Psoas muscle (tissue), 8 donors: ENCODE results near the gene SMARCAL1. TPM values are rescaled to one million over a fixed set of nuclear protein-coding genes. Genes with fewer than 3 reads are reported as not detected.
A peak's percentile ranks its signal among the peaks of the same experiment; 100 is the strongest.

Experiments
- ATAC-seq, 4 donors: fragments of 200-7000 bp; cut with Tn5 transposase; one replicate each; pipeline ENCODE4 v1.9.1; 2020; ENCODE audit warnings: moderate library complexity in 3 of 4, mild to moderate bottlenecking in 2 of 4
- DNase-seq, 2 donors: peaks; one replicate each; pipeline ENCODE4 v3.0.0-alpha.2; 2020
- H3K27ac ChIP-seq: fragments of 200-600 bp; one replicate; pipeline ENCODE4 v1.8.0; 2022
- H3K27me3 ChIP-seq, 3 donors: fragments of 200-600 bp in 1 of 3; one replicate each; pipeline versions ENCODE4 v1.6.1 to v1.8.0; 2013 to 2022; ENCODE audit warnings: low read length in 2 of 3, mild to moderate bottlenecking in 2 of 3, moderate library complexity in 1 of 3; ENCODE audit not compliant: insufficient read depth in 3 of 3
- H3K36me3 ChIP-seq, 2 donors: fragments of 200-600 bp in 1 of 2; one replicate each; pipeline versions ENCODE4 v1.6.1 to v1.8.0; 2013 to 2022; ENCODE audit warnings: low read depth in 1 of 2, mild to moderate bottlenecking in 1 of 2, moderate library complexity in 1 of 2; ENCODE audit not compliant: insufficient read depth in 1 of 2
- H3K4me1 ChIP-seq: fragments of 200-600 bp; one replicate; pipeline ENCODE4 v1.8.0; 2022
- H3K4me3 ChIP-seq: fragments of 200-600 bp; one replicate; pipeline ENCODE4 v1.8.0; 2022; ENCODE audit warnings: mild to moderate bottlenecking
- H3K9me3 ChIP-seq: fragments of 200-600 bp; one replicate; pipeline ENCODE4 v1.8.0; 2022
- CTCF ChIP-seq: fragments of 200-600 bp; IDR thresholded peaks from one replicate; pipeline ENCODE4 v1.8.0; 2022; ENCODE audit warnings: antibody characterized with exemption
- WGBS, 3 donors: extraction: QIAGEN DNeasy Blood & Tissue Kit; methylation state at CpG; one replicate each; pipeline versions ENCODE4 v1.1.6 to v1.1.7; 2013; 5-methylcytosine and 5-hydroxymethylcytosine counted together
- intact Hi-C, 2 donors: fragments of 100-400 bp; cut with DNase I; formaldehyde crosslinking; loops; one replicate each; pipeline versions ENCODE4 v1.11.0 to v1.14.2; 2022
- long read RNA-seq, 2 donors: library from polyadenylated mRNA; unstranded; transcript quantifications; one replicate each; pipeline ENCODE4 v2.0.0, GENCODE V29; 2021
- polyA plus RNA-seq, 3 donors: library from polyadenylated mRNA; stranded (reverse); fragments of 200-250 nt; gene quantifications; one replicate each; pipeline ENCODE4 v1.2.3, GENCODE V29; 2013
- total RNA-seq, 4 donors: library from RNA; stranded (reverse); fragmentation: NEBNext Ultra II Directional in 2 of 4; extraction: Animal tissue kit (Norgen Biotek cat#: 25700) in 2 of 4; gene quantifications; one replicate each; pipeline versions ENCODE4 v1.2.1 to v1.2.4, GENCODE V29; 2021 to 2023
- donor health status: healthy with polysubstance abuse.
- donor health status: DM: no; HTN: no; CAD: no; lungs with moderate emphysema.
- donor health status: Bipolar disorder and iron deficiency.
- donor health status: healthy.
- donor health status: DM: yes; HTN: yes; CAD: no.
- donor health status: DM: no; HTN: no; CAD: no.
- donor health status: DM: no; HTN: no; CAD: no.
- donor health status: DM: yes; HTN: yes; CAD: no.

SMARCAL1 gene
- 10 to 100 TPM in 2 of 4 donors, 1 to 10 TPM in 2; 8.3 to 15.2 (median 10.8) TPM for total RNA-seq
- 10 to 100 TPM in 2 of 3 donors, 1 to 10 TPM in 1; 7.9 to 18.3 (median 11.4) TPM for polyA plus RNA-seq
- long read RNA-seq, donor 1, transcript SMARCAL1-201 (18 exons, 3,271 nt), result major isoform, 9 of 30 reads
- long read RNA-seq, donor 1, partial matches to known transcripts, result 2 of 30 reads
- long read RNA-seq, donor 1, other reads (novel, unspliced or antisense), result 19 of 30 reads
- long read RNA-seq, donor 2, transcript SMARCAL1-201 (18 exons, 3,271 nt), result major isoform, 9 of 24 reads
- long read RNA-seq, donor 2, partial matches to known transcripts, result 2 of 24 reads
- long read RNA-seq, donor 2, other reads (novel, unspliced or antisense), result 10 of 24 reads

GRCh38 chr2:216412022-216412999, at the start of gene SMARCAL1:
SMARCAL1 (plus strand) TSS chr2:216412484; CDS start chr2:216414705, 2,221 bp downstream.
- TF ChIP-seq CTCF, result no peak
- 6 to 7% (median 7%) methylated on average over 50 to 56 of the region's 56 CpGs for WGBS, 3 donors
- Histone ChIP-seq H3K27me3 (no peaks in the 10 kb centered on the region), H3K9me3 (no peaks in the 10 kb centered on the region), H3K4me3 (peak within 1 kb of the TSS; percentile 97), H3K4me1 (peaks cover 8% of the 10 kb centered on the region), H3K27ac (peak within 1 kb of the TSS; percentile 98), H3K36me3 (peaks cover 11 to 31% of the 10 kb centered on the region in 2 donors)
- intact Hi-C loops, result no loop called here
- peak; percentile 95 to 97 (median 97) for ATAC-seq
- peak; percentile 99 to 100 for DNase-seq

GRCh38 chr2:216362730-216363129, 49.6 kb upstream of the SMARCAL1 start:
- H3K27me3 ChIP-seq, result peaks cover 0 to 18% (median 8%) of the 10 kb centered on the region in 3 donors
- H3K27ac ChIP-seq, result no peak overlapping the region
- no peak overlapping the region for H3K4me3 ChIP-seq
- WGBS, 3 donors, result 37 to 47% (median 41%) methylated on average over 2 of the region's 2 CpGs
- ATAC-seq (no peak), DNase-seq (no peak)
- no peak for TF ChIP-seq CTCF
- H3K9me3 ChIP-seq, result no peaks in the 10 kb centered on the region
- intact Hi-C loops, result no loop called here
- no peaks in the 10 kb centered on the region for H3K4me1 ChIP-seq
- H3K36me3 ChIP-seq, result no peaks in the 10 kb centered on the region

- peaks cover 0 to 22% (median 8%) of the 10 kb centered on the region in 3 donors for H3K27me3 ChIP-seq
- TF ChIP-seq CTCF, result no peak
- DNase-seq, result no peak
- WGBS, 3 donors, result 54 to 65% (median 56%) methylated on average over 3 of the region's 3 CpGs
- no peaks in the 10 kb centered on the region for H3K9me3 ChIP-seq
- no peaks in the 10 kb centered on the region for H3K4me1 ChIP-seq
- no peaks in the 10 kb centered on the region for H3K36me3 ChIP-seq
- intact Hi-C loops, result no loop called here
- no peak overlapping the region for H3K4me3 ChIP-seq
- no peak overlapping the region for H3K27ac ChIP-seq
- no peak for ATAC-seq
Measured at GRCh38 chr2:216363221-216363620, 49.1 kb upstream of the SMARCAL1 start.

- no peak for ATAC-seq
- Histone ChIP-seq H3K9me3 (no peaks in the 10 kb centered on the region), H3K27me3 (peaks cover 8 to 42% (median 11%) of the 10 kb centered on the region in 3 donors), H3K4me1 (no peaks in the 10 kb centered on the region), H3K4me3 (no peak overlapping the region), H3K27ac (no peak overlapping the region), H3K36me3 (no peaks in the 10 kb centered on the region)
- 93 to 96% (median 95%) methylated on average over 2 of the region's 2 CpGs for WGBS, 3 donors
- intact Hi-C loops, result no loop called here
- no peak for TF ChIP-seq CTCF
- DNase-seq, result no peak
Measured at GRCh38 chr2:216365518-216365917, 46.8 kb upstream of the SMARCAL1 start.
